ENCODE measurements around the gene MAGI1.

DNA sequence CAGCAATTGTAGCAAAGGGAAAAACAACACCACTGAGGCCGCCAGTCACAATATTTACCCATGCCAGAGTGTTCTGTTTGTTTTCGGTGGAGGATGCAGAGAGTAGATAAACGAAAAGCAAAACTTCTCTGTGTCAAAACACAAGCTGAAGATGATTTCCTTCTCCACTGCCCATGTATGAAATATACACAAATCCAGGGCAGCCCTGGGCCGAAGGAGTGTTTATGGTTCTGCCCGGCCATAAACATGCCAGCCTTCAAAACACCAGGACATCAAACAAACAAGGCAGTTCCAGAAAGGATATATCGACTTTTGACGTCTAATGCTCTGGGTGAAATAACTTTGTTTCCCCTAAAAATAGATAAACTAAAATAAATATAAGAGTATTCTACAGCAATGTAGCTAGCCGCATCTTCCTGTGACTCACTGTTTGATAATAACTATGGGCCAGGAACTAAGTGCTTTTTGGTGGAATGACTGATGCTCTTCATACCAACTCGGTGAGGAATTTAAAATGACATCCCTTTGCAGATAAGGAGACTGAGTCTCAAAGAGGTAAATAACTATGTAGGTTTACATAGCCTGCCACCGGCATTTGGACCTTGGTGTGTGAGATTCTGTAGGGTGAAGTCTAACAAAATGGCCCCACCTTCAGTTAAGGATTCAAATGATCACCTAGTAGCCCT is 82.8 kb downstream of the MAGI1 start:
- TF ChIP-seq SIN3A (IDR thresholded peaks at IDR 0.05; ENCODE audit: low read depth) (peak; percentile 69; the same call in 1 of the 2 replicates), POLR2AphosphoS5 (IDR thresholded peaks at IDR 0.05; ENCODE audit: low read depth, low read length) (0 out of 2 replicates have a peak, but pooled peaks have one; percentile 23), RAD21 (IDR thresholded peaks at IDR 0.05; ENCODE audit: low read depth) (peak; percentile 36)
- TF ChIP-seq, protein P1, sequence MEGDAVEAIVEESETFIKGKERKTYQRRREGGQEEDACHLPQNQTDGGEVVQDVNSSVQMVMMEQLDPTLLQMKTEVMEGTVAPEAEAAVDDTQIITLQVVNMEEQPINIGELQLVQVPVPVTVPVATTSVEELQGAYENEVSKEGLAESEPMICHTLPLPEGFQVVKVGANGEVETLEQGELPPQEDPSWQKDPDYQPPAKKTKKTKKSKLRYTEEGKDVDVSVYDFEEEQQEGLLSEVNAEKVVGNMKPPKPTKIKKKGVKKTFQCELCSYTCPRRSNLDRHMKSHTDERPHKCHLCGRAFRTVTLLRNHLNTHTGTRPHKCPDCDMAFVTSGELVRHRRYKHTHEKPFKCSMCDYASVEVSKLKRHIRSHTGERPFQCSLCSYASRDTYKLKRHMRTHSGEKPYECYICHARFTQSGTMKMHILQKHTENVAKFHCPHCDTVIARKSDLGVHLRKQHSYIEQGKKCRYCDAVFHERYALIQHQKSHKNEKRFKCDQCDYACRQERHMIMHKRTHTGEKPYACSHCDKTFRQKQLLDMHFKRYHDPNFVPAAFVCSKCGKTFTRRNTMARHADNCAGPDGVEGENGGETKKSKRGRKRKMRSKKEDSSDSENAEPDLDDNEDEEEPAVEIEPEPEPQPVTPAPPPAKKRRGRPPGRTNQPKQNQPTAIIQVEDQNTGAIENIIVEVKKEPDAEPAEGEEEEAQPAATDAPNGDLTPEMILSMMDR (IDR thresholded peaks at IDR 0.05 in 2 of 3, conservative IDR thresholded peaks at IDR 0.05 in 1 of 3; ENCODE audit: borderline replicate concordance in 1 of 3, insufficient read depth in 1 of 3, low read depth in 2 of 3, low read length in 2 of 3): no peak
